Ishikawa (cell line): ENCODE measurements around the gene EVA1A.

Experiments used
- EGR1 ChIP-seq: IDR thresholded peaks from 2 replicates; pipeline ENCODE4 v1.6.1; 2012
- EP300 ChIP-seq: IDR thresholded peaks from 2 replicates; pipeline ENCODE4 v1.6.1; 2012; ENCODE audit warnings: borderline replicate concordance
- TAF1 ChIP-seq: IDR thresholded peaks from 2 replicates; pipeline ENCODE4 v1.6.1; 2012; ENCODE audit warnings: low read depth, mild to moderate bottlenecking

GRCh38 chr2:75565472-75566462 is 5.0 kb upstream of the EVA1A start:
- TF ChIP-seq EGR1, result no peak
- TF ChIP-seq EP300, result no peak
- TF ChIP-seq TAF1, result no peak
